DMS153 treated with DMSO at 0.1 percent for 48 hours (cell line): Measurements from ENCODE around the gene CEL.

ENCODE experiments used
- DNase-seq: peaks from one replicate; lab custom pipeline; 2025; ENCODE audit not compliant: unreplicated experiment; lab: John Stamatoyannopoulos, UW

The CEL gene

GRCh38 chr9:133102190-133103021 is 40.6 kb downstream of the CEL start:
- DNase-seq = no peak

DNA sequence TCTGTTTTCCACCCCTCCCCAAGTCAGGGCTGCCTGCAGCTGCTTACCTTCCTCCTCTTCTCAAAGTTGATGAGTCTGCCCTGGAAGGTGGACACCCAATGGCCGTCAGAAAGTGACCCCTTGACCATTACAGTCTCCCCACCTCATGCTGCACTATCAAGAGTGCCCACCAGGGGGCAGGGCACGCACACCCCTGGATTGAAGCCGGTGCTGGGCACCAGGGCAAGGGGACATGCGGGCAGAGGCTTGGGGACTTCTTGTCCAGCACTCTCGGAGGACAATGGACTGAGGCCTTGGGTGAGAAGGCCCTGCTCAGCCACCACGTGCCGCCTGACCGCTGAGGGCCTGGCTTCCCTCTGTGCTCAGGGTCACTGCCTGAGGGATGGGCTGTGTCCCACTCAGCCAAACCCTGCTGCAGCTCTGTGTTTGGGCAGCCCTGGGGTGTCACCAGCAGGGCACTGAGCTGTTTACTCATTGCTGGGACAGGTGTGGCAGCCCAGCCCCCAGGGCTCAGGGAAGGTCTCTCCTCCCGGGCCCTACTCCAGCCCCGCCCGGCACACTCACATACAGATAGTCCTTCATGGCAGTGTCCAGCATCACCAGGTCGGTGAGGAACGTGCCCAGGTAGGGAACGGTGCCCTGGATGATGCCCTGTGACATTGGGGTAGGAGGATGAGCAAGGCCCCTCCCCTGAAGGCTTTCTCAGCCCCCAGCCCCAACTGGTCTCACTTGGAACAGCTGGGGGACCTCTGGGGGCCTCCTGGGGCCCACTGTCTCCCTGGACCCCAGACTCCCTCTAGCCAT is 41.6 kb downstream of the CEL start:
- DNase-seq = no peak

DNA sequence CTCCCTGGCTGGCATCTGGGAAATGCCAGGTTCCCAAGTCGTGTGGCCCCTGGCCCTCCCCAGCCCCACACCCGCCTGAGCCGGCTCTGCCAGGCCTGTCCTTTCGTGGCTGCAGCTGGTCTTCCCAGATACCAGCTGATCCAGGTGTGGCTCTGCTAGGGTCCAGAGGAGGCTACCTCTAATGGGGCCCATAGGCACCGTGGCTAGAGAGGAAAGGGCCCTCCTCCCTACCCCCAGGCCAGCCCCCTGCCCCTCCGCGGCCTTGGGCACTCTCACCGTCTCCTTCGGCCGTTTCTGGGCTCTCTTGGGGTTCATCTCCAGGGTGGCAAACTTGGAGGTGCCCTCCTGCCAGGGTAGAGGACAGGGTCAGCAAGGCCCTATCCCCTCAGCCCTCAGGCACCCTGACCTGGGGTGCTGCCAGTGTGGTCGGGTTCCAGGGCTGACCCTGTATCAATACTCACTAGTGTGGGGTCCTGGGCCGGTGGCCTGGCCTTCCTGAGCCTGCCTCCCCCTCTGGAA is 42.3 kb downstream of the CEL start:
- DNase-seq = no peak

GRCh38 chr9:133104718-133105460 is 43.1 kb downstream of the CEL start:
- no peak for DNase-seq

DNA sequence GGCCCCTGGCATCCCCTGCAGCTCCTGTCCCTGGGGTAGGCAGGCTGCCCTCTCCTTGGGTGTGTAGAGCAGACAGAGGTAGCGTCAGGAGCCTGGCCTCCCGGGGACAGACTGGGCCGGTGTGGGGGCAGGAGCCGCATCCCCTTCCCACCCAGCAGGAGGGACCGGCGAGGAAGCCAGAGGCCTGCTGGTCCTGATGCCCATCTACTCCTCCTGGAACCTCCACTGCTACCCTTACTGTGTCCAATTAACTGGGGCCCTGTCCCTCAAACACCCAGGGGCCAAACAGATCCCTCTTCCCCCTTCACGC is 43.6 kb downstream of the CEL start:
- DNase-seq = no peak

DNA sequence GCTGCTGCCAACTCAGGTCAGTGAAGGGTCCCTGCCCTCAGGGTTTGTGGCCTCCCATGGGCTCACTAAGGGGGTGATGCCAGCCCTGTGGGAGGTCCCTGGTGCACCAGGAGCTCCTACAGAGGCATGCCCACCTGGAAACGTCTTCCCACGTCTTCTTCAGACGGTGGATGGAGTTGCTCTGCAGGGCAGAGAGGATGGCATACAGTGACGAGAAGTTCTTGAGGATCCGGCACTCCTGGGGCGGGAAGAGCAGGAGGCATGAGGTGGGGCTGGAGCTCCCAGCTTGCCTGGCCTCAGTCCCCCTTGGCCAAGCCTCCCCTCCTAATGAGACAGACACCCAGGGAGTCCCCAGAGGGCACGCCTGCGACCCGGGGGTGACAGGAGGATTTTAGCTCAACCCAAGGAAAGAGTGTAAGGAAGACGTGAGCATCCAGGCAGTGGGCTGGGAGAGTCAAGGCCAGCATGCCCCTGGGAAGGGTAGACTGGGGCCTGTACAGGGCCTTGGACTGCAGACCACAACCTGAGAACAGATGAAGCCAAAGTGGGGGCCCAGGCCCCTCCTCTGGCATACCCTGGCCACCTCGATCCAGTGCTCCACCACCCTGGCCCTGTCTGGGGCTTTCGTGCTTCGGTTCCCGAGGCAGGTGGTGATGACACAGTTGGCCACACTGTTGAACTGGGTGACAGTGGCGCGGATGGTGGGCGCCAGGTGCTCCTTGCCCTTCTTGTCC is 44.9 kb downstream of the CEL start:
- DNase-seq = no peak

- no peak for DNase-seq
These were observed 45.5 kb downstream of the CEL start for GRCh38 chr9:133107245-133107722.

- no peak for DNase-seq
These were observed 46.4 kb downstream of the CEL start for GRCh38 chr9:133107961-133108793.

DNA sequence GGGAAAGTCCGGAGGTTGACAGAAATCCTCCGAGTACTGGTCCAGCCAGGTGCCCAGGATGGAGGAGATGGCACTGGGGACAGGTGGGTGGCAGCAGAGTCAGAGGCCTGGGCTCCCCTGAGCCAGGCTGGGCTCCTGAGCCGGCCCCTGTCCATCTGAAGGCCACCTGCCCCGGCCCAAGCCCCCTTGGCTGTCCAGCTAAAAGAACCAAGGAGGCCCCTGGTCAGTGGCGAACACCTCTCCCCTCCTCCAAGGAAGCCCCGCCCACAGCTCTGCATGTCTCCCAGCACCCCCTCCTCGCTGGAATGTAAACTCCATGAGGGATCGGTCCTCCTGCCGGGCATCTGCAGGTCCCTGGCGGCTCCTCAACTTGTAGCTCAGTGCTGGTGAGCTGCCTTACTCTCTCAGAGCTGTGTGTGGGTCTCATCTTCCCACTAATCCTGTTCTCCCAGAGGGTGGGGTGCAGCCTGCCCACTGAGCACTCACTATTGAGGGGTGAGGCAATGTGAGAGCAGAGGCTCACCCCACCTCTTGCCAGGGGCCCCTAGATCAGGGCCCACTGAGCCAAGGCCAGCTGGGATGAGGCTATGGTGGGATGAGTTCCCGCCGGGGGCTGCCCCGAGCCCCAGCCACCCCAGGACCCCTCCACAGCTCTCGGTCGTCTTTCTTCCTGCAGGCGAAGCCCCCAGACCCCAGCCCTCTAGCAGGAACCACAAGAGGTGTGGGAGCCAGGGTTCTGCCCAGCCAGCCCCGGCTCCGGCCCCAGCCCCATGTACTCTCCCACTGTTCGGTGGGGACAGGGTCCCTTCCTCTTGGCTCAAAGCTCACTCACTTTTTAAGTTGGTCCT is 47.2 kb downstream of the CEL start:
- no peak for DNase-seq

GRCh38 chr9:133109931-133110650 is 48.3 kb downstream of the CEL start:
- no peak for DNase-seq

DNA sequence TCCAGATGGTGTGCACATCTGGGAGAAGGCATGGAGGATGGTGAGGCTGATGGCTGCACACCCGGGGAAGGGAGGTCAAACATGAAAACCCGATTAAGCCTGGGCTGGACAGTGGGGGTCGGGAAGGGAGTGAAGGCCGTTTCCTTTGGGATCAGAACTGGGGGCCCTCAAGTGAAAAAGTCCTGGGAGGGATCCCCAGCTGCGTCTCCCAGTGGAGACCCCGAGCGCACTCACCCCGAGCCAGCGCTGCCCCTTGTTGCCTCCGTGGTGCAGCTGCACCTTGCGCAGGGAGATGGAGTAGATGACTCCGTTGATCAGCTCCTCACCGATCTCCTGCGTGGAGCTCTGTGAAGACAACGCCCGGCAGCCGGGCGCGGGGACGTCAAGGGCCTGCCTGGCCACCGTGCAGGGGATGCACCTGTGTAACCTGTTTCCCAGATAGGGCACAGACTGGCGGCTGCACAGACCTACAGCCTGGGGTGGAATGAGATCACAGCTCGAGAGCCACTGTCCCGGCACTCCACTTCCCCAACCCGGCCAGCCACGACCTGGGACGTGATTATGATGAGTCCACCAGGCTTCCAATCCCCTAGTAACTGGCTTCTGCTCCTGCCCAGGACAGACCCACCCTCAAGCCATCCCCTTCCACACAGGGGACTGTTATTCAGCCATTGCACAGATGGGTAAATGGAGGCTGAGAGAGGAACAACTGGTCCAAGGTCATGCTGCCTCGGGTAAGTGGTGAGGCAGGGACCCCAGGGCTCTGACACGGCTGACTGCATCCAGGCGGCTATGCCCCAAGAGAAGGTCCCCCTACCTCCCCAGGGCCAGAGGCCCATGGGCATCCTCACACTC is 50.3 kb downstream of the CEL start:
- DNase-seq = no peak

- no peak for DNase-seq
These were observed 50.9 kb downstream of the CEL start for GRCh38 chr9:133112663-133113026.

GRCh38 chr9:133113163-133113948 is 51.6 kb downstream of the CEL start:
- no peak for DNase-seq

- DNase-seq = no peak
These were observed 52.4 kb downstream of the CEL start for GRCh38 chr9:133113949-133114885.

- DNase-seq = no peak
These were observed 53.3 kb downstream of the CEL start for GRCh38 chr9:133114886-133115603.
